Activated CD8-positive, alpha-beta memory T cell treated with anti-CD3 and anti-CD28 coated beads, Interleukin-2, amount 50 U/mL, for 48 hours (primary cell): ENCODE measurements around the gene KRT17.
A peak's percentile ranks its signal among the peaks of the same experiment; 100 is the strongest.

Experiments used
- DNase-seq: peaks from one replicate; pipeline ENCODE4 v3.0.0-alpha.2; 2020

KRT17 gene

DNA sequence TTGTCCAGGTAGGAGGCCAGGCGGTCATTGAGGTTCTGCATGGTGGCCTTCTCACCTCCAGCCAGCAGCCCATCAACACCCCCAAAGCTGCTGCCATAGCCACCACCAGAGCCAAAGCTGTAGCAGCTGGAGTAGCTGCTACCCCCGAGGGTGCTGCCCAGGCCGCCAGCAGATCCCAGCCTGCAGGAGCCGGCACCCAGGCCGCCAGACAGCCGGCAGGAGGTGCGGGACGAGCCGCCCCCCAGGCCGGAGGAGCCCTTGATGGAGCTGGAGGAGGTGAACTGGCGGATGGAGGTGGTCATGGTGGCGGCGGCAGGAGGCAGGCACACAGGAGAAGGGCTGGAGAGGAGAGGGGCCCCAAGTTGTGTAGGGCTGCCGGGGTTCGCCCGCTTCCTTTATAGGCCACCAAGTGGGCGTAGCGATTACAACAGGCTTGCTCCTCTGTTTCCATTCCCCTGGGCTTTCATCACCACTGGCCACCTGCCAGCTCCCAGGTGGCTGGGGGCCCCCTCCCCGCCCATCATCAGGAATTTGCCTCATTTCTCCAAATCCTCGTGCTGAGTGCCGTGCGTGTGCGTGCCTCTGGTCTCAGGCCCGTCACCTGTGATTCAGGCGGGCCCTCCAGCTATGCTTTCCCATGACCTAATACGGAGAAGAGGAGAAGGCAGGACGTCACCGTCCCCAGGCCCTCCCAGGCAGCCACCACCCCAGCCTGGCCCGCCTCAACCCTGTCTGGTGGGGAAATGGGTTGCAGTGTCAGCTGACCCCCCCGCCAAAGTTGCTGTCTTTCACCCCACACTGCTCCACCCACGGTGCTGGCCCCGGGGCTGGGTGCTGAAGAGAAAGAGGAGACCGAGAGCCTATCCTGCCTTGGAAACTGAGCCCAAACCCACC, at the start of gene KRT17:
Gene KRT17 (minus strand): TSS at position 368 of the 894 bp plus-strand sequence. CDS start 66 bp downstream, at position 302.
- DNase-seq = no peak

DNA sequence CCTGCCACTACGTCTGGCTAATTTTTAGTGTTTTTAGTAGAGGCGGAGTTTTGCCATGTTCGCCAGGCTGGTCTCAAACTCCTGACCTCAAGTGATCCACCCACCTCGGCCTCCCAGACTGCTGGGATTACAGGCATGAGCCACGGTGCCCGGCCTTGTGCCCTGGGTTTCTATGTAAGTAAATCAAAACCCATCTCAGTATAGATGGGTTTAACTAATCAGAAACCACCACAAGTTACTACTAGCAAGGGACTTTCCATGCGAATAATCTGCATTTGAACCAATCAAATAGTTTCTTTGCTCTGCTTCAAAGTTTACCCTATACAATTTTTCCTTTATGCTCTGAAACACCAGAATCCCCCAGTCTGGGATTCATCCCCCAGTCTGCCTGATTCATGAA, 47.8 kb upstream of the KRT17 start:
- DNase-seq = no peak

DNA sequence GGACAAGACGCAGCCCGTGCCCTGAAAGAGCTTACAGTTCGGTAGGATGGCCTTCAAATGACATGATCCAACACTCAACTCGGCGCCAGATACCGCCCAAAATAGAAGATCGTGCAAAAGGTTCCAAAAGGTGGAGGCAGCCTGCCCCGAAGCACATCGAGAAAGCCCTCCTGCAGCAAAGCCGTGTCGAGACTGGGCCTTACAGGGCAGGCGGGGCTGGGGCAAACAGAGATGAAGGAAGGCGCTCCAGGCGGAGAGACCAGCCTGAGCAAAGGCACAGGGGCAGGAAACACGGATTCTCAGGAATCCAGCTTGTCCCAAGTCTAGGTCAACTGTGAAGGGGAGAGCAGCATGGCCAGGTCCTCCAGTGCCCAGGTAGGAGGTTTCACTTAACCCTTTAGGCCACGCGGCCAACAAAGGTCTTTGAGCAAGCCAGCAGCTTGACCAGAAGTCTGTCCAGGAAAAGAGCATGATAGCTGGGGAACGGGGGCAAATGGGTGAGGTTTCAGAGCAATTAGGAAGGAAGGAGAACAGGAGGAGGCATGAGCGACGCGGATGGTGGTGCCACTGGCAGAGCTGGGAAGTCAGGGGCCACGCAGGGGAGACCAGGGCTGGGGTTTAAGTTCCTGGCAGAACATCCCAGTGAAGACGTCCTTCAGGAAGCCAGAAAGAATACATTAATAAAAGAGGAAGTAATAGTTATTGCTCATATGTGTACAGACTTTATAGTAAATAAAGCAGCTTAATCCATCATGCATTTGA, 43.1 kb upstream of the KRT17 start:
- no peak for DNase-seq

DNA sequence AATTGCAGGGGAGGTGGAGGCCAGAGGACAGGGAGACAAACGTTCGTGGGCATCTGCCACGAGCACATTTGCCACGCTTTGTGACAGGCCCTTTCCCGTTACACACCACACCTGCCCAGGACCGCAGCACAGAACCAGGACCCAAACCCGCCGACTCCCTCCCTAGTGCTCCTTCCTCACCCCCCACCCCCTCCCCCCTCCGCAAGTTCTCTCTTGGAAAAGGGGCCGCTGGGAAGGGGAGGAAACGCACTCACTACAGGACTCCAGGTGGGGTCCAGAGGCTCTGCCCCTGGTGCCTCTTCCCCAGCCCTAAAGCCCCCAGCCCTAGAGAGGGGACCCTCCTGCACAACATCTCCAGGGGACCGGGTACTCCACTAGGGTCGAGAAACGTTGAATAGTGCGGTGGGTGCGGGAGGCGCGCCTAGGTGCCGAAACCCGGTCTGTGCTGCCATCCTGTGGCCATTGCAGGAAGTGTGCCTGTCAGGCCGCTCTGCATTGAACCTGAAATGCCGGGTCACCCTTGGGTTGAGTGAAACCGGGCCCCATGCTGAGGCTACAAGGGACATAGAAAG, 42.4 kb upstream of the KRT17 start:
- DNase-seq = peak; percentile 95

DNA sequence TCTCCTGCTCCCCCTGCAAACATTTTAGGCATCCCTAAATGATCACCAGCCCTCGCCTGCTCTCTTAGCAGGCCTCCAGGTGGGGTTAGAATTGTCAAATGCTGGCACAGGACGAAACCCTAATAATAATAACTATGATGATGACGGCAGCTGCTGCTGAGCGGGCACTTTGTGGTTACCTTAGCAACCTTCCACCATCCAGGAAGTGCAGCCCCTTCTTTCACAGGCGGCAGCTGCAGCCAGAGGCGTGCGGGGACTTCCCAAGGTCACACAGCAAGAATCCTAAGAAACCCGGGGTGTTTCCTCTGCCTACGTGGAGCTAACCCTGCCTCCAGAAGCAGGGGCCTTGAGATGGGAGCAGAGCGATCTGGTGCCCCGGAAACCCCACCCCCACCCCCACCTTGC, 41.9 kb upstream of the KRT17 start:
- DNase-seq = peak; percentile 83

DNA sequence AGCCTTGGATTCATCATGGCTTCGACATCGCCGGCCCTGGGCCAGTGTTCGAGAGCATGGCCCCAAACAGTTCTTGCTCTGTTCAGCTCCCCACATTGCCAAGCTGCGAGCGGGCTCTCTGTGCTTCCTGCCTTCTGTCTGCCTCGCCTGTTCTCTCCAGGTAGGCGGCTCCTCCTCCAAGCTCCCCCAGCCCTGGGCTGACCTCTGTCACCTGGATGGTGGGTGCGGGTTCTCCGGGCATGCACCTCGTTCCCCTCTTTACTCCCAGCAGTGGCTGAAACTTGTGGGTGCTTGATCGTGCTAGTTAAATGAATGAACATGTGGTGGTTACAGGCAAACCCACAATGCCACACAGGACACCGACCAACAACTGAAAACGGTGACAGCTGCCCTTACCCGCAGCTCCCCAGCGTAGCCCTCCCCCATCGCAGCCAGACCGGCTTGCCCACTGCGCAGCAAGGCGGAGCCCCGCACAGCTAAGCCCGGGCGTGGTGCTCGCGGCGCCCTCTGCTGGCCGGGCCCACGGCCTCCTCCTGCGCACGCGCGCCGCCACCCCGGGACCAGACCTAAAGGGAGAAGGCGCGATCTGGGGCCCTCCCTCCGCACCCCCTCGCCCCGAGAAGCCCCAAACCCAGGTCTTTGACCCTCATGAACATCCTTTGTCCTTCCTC, 41.3 kb upstream of the KRT17 start:
- DNase-seq = peak; percentile 98

DNA sequence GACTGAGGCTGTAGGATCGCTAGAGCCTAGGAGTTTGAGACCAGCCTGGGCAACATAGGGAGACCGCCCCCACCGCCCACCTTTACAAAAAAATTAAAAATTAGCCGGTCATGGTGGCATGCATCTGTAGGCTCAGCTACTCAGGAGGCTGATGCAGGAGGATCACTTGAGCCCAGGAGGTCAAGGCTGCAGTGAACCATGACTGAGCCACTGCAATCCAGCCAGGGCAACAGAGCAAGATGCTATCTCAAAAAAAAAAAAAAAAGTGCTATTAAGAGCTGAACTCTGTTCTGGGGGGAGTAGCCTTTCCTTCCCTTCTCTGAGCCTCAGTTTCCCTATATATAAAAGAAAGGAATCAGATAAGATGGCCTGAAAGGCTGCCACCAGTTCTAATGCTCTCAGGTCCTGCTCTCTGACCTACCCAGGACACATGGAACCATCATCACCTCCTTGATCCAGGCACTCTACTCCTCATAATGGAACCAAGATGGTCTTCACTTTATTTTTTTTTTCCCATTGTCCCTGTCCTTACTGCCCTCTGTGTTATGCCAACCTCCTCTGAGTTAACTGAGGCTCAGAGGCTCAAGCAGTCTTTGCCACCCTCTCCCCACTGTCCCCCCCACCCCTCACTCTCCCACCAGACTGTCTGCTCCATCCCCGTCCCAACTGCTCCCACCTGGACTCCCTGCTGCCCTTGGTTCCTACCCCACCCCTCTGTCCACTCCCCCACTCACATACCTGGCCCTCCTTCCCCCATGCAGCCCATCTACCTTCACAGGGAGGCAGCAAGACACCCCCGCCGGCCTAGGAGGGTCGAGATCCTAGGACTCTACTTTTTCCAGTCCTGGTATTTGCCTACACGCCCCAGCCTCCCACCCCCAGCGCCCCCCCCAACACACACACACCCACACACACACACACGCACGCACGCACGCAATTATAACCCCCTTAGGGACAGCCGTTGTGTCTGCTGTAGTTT, 40.5 kb upstream of the KRT17 start:
- no peak for DNase-seq

DNA sequence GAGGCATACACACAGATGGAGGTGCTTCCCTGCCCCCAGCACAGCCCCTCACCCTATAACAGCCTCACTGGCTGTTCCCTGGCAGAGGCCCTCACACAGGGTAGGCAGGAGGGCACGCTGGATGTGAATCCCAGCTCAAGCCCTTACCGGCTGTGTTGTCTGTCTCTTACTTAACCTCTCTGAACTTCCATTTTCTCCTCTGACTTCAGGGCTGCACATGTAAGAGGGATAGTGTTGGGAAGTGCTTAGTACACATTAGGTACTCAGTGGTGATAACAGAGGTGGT, 39.7 kb upstream of the KRT17 start:
- no peak for DNase-seq

DNA sequence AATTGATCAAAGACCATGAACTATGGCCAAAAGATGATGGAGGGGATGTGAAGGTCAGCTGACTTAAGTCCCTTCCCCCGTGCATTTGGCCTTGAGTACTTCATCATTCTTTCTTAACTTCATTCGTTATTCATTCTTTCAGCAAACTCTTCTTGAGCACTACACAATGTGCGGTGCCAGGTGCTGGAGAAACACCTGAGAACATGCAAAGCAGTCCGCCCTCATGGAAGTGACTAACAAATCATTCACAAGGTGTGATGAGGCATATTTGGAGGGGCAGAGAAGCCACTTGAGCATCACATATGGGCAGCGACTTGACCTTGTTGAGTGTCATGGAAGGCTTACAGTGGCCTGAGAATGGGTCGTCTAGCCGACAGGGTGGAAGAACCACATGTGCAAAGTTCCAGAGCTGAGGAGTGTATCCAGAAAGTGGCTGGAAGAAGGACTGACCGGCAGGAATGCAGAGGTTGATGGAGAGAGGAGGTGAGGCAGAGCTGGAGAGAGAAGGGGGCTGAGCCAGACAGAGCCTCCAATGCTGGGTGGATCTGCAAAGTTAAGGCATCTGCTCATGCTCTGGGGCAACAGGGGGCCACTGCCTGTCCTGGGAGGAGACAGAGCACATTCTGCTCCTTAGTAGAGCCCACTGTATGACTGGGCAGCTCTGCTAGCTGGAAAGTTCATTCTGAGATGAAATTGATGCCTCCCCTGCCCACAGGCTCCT, 39.2 kb upstream of the KRT17 start:
- no peak for DNase-seq

DNA sequence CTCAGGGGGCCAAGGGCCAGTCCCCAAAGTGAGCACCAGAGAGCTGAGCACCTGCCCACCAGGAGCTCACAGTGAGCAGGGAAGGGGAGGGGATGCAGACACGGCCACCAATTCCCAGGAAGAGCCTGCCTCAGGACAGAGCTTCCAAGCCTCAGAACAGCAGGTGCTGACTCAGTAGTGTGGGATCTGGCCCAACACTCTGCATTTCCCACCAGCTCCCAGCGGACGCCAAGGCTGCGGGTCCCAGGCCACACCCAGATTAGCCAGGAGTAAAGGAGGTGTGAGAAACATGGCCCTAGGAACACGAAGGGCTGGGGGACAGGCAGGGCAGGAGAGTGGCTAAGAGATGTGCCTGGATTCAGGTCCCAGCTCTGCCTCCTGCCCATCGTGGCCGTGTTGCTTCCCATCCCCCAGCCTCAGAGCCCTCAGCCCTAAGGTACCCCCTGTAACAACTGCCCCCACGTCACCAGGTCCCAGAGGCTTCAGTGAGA, 35.9 kb upstream of the KRT17 start:
- no peak for DNase-seq

DNA sequence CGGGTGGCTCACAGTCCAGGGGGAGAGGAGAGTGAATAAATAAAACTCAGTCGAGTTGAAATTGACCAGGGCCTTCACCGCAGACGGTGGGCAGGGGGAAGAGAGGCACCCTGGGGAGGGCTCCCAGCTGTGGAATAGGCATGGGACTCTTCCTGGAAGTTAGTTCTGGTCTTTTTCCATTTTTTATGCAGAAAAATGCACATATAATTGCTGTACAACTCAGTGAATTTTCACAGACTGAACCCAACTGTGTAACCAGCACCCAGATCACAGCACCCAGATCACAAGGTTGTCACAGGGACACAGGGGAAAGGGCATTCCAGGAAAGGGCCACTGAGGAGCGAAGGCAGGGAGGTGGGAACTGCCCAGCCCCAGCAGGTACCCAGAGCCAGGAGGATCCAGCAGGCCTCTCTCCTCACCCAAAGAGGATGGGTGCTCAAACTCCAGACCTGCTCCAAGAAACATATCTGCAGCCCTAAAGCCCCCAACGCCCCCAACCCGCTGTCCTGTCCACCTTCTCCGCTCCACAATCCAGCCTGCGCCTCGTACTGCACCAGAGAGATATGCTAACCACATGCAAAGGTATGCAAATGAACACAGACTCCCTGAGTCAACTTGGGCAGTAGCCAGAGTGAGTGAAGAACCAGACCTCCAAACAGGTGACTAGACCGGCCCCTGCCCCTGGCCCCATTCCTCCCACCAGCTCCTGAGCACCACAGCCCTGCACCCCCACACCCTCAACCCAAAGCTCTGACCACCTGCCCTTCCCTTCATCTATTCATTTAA, 35.2 kb upstream of the KRT17 start:
- DNase-seq = no peak

DNA sequence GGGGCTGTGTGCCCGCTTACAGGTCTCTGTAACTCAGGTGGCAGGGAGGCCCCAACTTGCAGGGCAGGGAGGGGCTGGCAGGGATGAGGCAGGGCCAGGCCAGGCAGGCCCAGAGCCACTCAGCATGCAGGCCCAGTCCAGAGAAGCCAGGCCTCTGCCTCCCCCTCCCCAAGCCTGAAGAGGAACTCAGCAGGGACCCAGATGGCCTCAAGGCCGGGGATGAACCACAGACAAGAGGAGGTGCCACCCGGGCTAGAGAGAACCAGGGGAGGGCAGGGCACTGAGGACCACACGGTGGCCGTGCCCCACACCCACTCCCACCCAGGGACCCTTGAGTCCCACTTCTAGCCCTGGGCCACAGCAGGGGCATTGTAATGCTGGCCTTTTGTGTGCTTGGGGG, 34.5 kb upstream of the KRT17 start:
- no peak for DNase-seq

DNA sequence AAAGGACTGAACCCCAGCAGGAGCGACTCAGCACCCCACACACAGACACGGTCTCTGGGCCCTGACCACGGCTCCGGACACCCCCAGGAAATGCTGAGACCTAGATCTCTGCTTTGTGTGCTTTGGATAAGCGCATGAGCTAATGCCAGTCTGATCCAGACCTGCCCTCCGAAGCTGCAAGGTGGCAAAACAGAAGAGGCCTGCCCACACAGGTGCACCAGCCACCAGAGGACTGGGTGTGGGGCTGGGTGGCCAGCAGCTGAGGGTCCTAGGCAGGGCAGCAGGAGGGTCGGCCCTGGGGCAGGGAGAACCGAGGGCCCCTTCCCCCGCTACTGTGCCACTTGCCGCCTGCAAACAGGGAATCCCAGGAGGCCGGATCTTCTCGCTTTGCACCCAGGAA, 33.6 kb upstream of the KRT17 start:
- no peak for DNase-seq

DNA sequence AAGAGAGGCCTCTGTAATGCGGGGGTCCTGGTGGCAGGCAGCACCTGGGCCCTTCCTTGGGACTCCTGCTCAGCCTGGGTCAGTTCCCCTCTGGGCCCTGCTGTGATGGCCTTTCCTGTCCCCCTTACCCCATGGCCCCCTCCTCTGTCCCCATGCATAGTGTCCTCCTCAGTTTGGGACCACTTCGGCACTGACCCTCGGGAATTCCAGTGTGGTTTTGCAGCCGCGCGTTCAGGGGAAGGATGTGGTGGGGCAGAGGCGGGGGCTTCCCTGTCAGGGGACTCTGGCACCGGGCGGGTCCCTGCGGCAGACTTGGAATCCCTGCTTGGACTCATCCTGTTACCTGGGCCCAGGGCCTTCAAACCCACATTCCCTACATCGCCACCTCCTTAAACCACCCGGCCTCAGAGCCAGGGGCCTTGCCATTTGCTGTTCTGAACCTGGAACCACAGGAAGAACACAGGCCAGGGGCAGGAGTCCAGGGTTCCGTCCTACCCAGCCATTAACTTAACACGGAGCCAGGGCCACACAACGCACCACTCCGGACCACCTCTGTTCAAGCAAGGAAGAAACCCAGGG, 32.9 kb upstream of the KRT17 start:
- DNase-seq = no peak

DNA sequence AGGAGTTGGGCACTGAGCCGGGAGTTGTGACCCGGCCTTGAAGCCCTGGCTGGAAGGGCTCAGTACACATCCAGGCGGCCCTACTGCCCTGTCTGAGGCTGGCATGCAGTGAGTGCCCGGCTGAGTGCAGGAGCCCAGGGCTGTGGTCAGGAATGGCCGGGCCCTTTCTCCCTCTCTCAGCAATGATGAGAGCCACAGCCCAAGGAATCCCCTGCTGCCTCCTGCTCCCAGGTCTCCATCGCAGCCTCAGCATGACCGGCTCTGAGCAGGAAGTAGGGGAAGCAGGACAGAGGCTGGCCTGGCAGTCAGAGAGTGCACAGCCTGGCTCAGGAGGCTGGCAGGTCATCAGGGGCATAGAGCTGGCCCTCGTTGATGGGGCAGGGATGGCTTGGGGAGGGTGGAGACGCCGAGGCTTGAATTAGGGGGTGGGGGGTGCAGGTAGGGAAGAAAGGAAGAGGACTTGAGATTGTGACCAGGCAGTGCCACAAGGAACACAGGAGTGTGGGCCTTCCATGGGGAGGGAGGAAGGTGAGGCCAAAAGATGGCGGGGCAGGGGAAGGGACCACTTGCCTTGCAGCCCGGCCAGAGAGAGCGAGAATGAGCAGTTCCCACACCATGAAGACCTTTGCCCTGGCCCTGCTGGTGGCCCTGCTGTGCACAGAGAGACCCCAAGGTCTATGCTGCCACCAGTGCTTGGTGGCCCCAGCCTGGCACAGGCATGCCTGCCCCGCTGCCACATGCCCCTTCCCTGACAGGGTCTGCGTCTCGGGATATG, 32.1 kb upstream of the KRT17 start:
- DNase-seq = no peak

DNA sequence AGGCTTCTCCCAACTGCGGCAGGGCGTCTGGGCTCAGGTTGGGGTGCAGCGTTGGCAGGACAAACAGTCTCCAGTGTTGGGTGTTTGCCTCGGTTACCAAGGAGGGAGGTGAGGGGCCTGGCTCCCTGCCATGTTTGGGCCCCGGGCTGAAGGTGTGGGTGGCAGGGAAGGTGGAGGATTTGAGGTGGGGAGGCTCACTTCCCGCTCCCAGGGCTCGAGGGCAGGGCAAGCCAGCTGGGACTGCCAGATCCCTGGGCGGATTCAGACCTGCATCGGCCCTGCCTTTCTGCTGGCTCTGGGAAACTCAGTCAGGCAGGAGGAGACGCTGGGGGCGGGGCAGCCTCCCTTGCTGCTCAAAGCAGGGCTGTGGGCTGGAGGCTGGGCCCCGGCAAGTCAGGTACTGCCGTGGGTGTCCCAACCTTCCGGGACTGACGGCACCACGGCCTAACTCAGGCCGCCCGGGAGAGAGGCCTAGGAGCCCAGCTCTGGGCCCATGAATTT, 31.3 kb upstream of the KRT17 start:
- DNase-seq = no peak

DNA sequence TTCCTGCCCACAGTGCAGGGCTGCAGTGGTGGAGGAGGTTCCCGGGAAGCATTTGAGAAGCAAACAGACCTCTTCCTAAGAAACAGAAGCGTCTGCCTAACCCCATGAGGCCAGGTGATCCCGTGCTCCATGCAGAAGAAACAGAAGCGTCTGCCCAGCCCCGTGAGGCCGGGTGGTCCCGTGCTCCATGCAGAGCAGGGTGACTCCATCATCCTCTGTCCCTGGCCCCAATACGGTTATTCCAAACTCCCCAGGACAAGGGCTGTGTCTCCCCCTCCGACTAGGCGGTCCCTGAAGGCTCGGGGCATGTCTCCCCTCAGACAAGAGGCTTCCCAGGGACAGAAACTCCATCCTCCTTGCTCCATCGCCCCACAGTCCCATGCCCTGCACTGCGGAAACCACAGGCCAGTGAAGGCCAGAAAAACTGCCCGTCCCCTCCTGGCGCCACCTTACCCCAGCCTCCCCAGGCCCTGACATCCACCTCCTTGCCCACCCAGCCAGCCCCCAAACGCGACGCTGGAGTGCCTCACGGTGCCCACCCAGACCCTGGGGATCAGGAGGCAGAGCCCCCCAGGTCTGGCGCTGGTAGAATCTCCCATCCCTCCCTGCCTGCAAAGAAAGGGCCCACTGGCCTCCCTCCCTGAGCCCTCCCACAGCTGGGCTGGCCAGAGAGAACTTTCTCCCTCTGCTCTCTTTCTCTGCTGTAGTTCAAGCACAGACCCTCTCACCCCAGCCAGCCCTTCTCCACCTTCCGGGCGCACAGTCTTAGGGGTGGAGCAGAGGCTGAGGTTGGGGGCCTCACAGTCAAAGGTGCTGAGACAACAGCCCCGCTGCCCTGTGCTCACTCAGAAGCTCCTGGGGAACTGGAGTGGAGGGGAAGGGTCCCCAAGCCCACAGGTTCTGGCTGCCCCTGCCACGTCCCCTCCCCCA, 30.6 kb upstream of the KRT17 start:
- no peak for DNase-seq
